ENCODE measurements around the gene DNAJC17.

DNA sequence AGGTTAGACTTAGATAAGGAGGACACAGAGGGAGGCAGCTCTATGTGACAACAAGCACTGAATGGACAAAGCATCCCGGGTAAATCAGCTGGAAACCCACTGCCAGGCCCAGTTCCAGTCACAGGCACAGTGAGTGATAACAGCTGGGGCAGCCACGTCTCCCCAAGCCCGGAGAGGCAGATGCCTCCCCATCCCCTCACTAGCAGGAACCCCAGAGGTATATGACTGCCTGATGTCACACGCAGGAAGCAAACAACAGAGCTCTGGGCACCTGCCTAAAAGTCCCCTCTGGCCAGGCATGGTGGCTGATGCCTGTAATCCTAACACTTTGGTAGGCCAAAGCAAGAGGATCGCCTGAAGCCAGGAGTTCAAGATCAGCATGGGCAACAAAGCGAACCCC, 19.3 kb downstream of the DNAJC17 start:
- TF ChIP-seq, protein P1, sequence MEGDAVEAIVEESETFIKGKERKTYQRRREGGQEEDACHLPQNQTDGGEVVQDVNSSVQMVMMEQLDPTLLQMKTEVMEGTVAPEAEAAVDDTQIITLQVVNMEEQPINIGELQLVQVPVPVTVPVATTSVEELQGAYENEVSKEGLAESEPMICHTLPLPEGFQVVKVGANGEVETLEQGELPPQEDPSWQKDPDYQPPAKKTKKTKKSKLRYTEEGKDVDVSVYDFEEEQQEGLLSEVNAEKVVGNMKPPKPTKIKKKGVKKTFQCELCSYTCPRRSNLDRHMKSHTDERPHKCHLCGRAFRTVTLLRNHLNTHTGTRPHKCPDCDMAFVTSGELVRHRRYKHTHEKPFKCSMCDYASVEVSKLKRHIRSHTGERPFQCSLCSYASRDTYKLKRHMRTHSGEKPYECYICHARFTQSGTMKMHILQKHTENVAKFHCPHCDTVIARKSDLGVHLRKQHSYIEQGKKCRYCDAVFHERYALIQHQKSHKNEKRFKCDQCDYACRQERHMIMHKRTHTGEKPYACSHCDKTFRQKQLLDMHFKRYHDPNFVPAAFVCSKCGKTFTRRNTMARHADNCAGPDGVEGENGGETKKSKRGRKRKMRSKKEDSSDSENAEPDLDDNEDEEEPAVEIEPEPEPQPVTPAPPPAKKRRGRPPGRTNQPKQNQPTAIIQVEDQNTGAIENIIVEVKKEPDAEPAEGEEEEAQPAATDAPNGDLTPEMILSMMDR (IDR thresholded peaks at IDR 0.05), result no peak
- TF ChIP-seq BHLHE40 (IDR thresholded peaks at IDR 0.05; ENCODE audit: low read depth, low read length) (no peak), POLR2A (IDR thresholded peaks at IDR 0.05; ENCODE audit: low read length) (no peak), CEBPB (IDR thresholded peaks at IDR 0.05) (no peak), JUN (IDR thresholded peaks at IDR 0.05) (no peak), ESRRA (IDR thresholded peaks at IDR 0.05; ENCODE audit: borderline replicate concordance, low read length) (no peak), ZC3H11A (IDR thresholded peaks at IDR 0.05) (no peak), JUNB (IDR thresholded peaks at IDR 0.05) (no peak), TP53 (CRISPR knock-in tag; IDR thresholded peaks at IDR 0.05) (no peak)
- TF ChIP-seq, protein P2, sequence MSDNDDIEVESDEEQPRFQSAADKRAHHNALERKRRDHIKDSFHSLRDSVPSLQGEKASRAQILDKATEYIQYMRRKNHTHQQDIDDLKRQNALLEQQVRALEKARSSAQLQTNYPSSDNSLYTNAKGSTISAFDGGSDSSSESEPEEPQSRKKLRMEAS (IDR thresholded peaks at IDR 0.05), result no peak
- TF ChIP-seq, protein P3, sequence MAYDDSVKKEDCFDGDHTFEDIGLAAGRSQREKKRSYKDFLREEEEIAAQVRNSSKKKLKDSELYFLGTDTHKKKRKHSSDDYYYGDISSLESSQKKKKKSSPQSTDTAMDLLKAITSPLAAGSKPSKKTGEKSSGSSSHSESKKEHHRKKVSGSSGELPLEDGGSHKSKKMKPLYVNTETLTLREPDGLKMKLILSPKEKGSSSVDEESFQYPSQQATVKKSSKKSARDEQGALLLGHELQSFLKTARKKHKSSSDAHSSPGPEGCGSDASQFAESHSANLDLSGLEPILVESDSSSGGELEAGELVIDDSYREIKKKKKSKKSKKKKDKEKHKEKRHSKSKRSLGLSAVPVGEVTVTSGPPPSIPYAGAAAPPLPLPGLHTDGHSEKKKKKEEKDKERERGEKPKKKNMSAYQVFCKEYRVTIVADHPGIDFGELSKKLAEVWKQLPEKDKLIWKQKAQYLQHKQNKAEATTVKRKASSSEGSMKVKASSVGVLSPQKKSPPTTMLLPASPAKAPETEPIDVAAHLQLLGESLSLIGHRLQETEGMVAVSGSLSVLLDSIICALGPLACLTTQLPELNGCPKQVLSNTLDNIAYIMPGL (CRISPR knock-in tag; IDR thresholded peaks at IDR 0.05; ENCODE audit: borderline replicate concordance), result no peak
- TF ChIP-seq, protein P4, sequence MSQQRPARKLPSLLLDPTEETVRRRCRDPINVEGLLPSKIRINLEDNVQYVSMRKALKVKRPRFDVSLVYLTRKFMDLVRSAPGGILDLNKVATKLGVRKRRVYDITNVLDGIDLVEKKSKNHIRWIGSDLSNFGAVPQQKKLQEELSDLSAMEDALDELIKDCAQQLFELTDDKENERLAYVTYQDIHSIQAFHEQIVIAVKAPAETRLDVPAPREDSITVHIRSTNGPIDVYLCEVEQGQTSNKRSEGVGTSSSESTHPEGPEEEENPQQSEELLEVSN (IDR thresholded peaks at IDR 0.05; ENCODE audit: borderline replicate concordance, low read depth), result no peak
- TF ChIP-seq, protein P5, sequence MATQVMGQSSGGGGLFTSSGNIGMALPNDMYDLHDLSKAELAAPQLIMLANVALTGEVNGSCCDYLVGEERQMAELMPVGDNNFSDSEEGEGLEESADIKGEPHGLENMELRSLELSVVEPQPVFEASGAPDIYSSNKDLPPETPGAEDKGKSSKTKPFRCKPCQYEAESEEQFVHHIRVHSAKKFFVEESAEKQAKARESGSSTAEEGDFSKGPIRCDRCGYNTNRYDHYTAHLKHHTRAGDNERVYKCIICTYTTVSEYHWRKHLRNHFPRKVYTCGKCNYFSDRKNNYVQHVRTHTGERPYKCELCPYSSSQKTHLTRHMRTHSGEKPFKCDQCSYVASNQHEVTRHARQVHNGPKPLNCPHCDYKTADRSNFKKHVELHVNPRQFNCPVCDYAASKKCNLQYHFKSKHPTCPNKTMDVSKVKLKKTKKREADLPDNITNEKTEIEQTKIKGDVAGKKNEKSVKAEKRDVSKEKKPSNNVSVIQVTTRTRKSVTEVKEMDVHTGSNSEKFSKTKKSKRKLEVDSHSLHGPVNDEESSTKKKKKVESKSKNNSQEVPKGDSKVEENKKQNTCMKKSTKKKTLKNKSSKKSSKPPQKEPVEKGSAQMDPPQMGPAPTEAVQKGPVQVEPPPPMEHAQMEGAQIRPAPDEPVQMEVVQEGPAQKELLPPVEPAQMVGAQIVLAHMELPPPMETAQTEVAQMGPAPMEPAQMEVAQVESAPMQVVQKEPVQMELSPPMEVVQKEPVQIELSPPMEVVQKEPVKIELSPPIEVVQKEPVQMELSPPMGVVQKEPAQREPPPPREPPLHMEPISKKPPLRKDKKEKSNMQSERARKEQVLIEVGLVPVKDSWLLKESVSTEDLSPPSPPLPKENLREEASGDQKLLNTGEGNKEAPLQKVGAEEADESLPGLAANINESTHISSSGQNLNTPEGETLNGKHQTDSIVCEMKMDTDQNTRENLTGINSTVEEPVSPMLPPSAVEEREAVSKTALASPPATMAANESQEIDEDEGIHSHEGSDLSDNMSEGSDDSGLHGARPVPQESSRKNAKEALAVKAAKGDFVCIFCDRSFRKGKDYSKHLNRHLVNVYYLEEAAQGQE (IDR thresholded peaks at IDR 0.05), result no peak

All from A549 (cell line).